ENCODE results near the gene SLC22A6.

SLC22A6 gene

GRCh38 chr11:63019506-63019905 is 34.7 kb upstream of the SLC22A6 start:
- no peak for DNase-seq (ENCODE audit: low spot score)
- no peak for TF ChIP-seq CTCF (IDR thresholded peaks at IDR 0.05; ENCODE audit: extremely low read depth, missing control alignments)

- TF ChIP-seq CTCF (IDR thresholded peaks at IDR 0.05; ENCODE audit: extremely low read depth, missing control alignments), result no peak
- DNase-seq (ENCODE audit: low spot score), result no peak
Measured at GRCh38 chr11:63017306-63017974, 32.7 kb upstream of the SLC22A6 start.

GRCh38 chr11:63015521-63016215 is 30.9 kb upstream of the SLC22A6 start, which contains the start of gene SLC22A8:
TSS of gene SLC22A8 (minus strand) at chr11:63015841. CDS start at chr11:63014958, 883 bp downstream.
- no peak for DNase-seq (ENCODE audit: low spot score)
- TF ChIP-seq CTCF (IDR thresholded peaks at IDR 0.05; ENCODE audit: extremely low read depth, missing control alignments), result no peak

GRCh38 chr11:63014408-63015055 is 29.8 kb upstream of the SLC22A6 start:
- no peak for DNase-seq (ENCODE audit: low spot score)
- no peak for TF ChIP-seq CTCF (IDR thresholded peaks at IDR 0.05; ENCODE audit: extremely low read depth, missing control alignments)

GRCh38 chr11:63012839-63013238 is 28.1 kb upstream of the SLC22A6 start:
- TF ChIP-seq CTCF (IDR thresholded peaks at IDR 0.05; ENCODE audit: extremely low read depth, missing control alignments), result no peak
- no peak for DNase-seq (ENCODE audit: low spot score)

GRCh38 chr11:63012430-63012829 is 27.7 kb upstream of the SLC22A6 start:
- no peak for DNase-seq (ENCODE audit: low spot score)
- TF ChIP-seq CTCF (IDR thresholded peaks at IDR 0.05; ENCODE audit: extremely low read depth, missing control alignments), result no peak

- no peak for TF ChIP-seq CTCF (IDR thresholded peaks at IDR 0.05; ENCODE audit: extremely low read depth, missing control alignments)
- DNase-seq (ENCODE audit: low spot score), result no peak
Measured at GRCh38 chr11:63010934-63011439, 26.2 kb upstream of the SLC22A6 start.
